BLaER1 treated with 17β-estradiol and CSF1 and Interleukin-3, amounts not matched to agents 10 nM and 100 nM (cell line): ENCODE data around the gene SMAD9.
A peak's percentile ranks its signal among the peaks of the same experiment; 100 is the strongest.

ENCODE experiments used
- H3K27ac ChIP-seq, 11 experiments: shearing (Covaris generic); formaldehyde crosslinking; 2 replicates each; pipeline ENCODE4 v1.8.1; 2022
- H3K27me3 ChIP-seq, 11 experiments: shearing (Covaris generic); formaldehyde crosslinking; 2 replicates each; pipeline ENCODE4 v1.8.1; 2022
- H3K36me3 ChIP-seq, 11 experiments: shearing (Covaris generic); formaldehyde crosslinking; 2 replicates each; pipeline ENCODE4 v1.8.1; 2022
- H3K4me1 ChIP-seq, 10 experiments: shearing (Covaris generic); formaldehyde crosslinking; 2 replicates each; pipeline ENCODE4 v1.8.1; 2022
- H3K4me2 ChIP-seq, 11 experiments: shearing (Covaris generic); formaldehyde crosslinking; 2 replicates each; pipeline ENCODE4 v1.8.1; 2022
- H3K4me3 ChIP-seq, 10 experiments: shearing (Covaris generic); formaldehyde crosslinking; 2 replicates each; pipeline ENCODE4 v1.8.1; 2022
- H3K9ac ChIP-seq, 11 experiments: shearing (Covaris generic); formaldehyde crosslinking; 2 replicates each; pipeline ENCODE4 v1.8.1; 2022
- H3K9me3 ChIP-seq, 11 experiments: shearing (Covaris generic); formaldehyde crosslinking; replicated peaks in 1 of 11; 2 replicates each; pipeline ENCODE4 v1.8.1; 2022
- H4K20me1 ChIP-seq, 11 experiments: shearing (Covaris generic); formaldehyde crosslinking; 2 replicates each; pipeline ENCODE4 v1.8.1; 2022
- Cebpa-rat ChIP-seq, 11 experiments: shearing (Covaris generic); IDR thresholded peaks; 2 replicates each; pipeline ENCODE4 v1.8.1; 2022

The SMAD9 gene

GRCh38 chr13:36862722-36863121 is 57.3 kb downstream of the SMAD9 start:
- Histone ChIP-seq H4K20me1 (no peaks in the 10 kb centered on the region), H3K36me3 (peaks cover 0 to 9% (median 0%) of the 10 kb centered on the region in 11 experiments; a peak in 3 of 22 replicates), H3K27me3 (no peaks in the 10 kb centered on the region), H3K9me3 (no peaks in the 10 kb centered on the region), H3K4me2 (peak overlapping the region in 3 of 11 experiments; percentile 3 to 18 (median 4); a peak in 1 of 22 replicates), H3K4me3 (no peak overlapping the region), H3K27ac (no peak overlapping the region), H3K9ac (no peak overlapping the region), H3K4me1 (peaks cover 0 to 8% (median 0%) of the 10 kb centered on the region in 10 experiments; a peak in 1 of 20 replicates)
- TF ChIP-seq Cebpa-rat (IDR thresholded peaks at IDR 0.05): no peak

GRCh38 chr13:36862002-36862685 is 57.9 kb downstream of the SMAD9 start:
- Histone ChIP-seq H3K36me3 (peaks cover 0 to 9% (median 0%) of the 10 kb centered on the region in 11 experiments; a peak in 3 of 22 replicates), H3K9ac (no peak overlapping the region), H3K4me3 (no peak overlapping the region), H3K9me3 (no peaks in the 10 kb centered on the region), H3K27ac (no peak overlapping the region), H3K4me1 (peaks cover 0 to 8% (median 0%) of the 10 kb centered on the region in 10 experiments; a peak in 2 of 20 replicates), H4K20me1 (no peaks in the 10 kb centered on the region), H3K27me3 (no peaks in the 10 kb centered on the region), H3K4me2 (peak overlapping the region in 3 of 11 experiments; percentile 3 to 18 (median 4); a peak in 3 of 22 replicates)
- no peak for TF ChIP-seq Cebpa-rat (IDR thresholded peaks at IDR 0.05)

GRCh38 chr13:36859259-36859658 is 60.8 kb downstream of the SMAD9 start:
- Histone ChIP-seq H3K4me1 (peaks cover 0 to 8% (median 0%) of the 10 kb centered on the region in 10 experiments; a peak in 2 of 20 replicates), H3K27ac (no peak overlapping the region), H3K4me2 (no peak overlapping the region), H3K4me3 (no peak overlapping the region), H3K27me3 (no peaks in the 10 kb centered on the region), H3K36me3 (peaks cover 0 to 2% (median 0%) of the 10 kb centered on the region in 11 experiments; a peak in 1 of 22 replicates), H3K9me3 (no peaks in the 10 kb centered on the region), H3K9ac (no peak overlapping the region), H4K20me1 (no peaks in the 10 kb centered on the region)
- TF ChIP-seq Cebpa-rat (IDR thresholded peaks at IDR 0.05): no peak

GRCh38 chr13:36858290-36858689 is 61.7 kb downstream of the SMAD9 start:
- no peak for TF ChIP-seq Cebpa-rat (IDR thresholded peaks at IDR 0.05)
- H3K9me3 ChIP-seq: no peaks in the 10 kb centered on the region
- H3K27me3 ChIP-seq: no peaks in the 10 kb centered on the region
- no peak overlapping the region for H3K9ac ChIP-seq
- H3K4me1 ChIP-seq: peaks cover 0 to 8% (median 0%) of the 10 kb centered on the region in 10 experiments; a peak in 2 of 20 replicates
- no peak overlapping the region for H3K27ac ChIP-seq
- no peak overlapping the region for H3K4me2 ChIP-seq
- no peaks in the 10 kb centered on the region for H4K20me1 ChIP-seq
- H3K4me3 ChIP-seq: no peak overlapping the region
- no peaks in the 10 kb centered on the region for H3K36me3 ChIP-seq

GRCh38 chr13:36857253-36857652 is 62.8 kb downstream of the SMAD9 start:
- Histone ChIP-seq H3K36me3 (0 out of 22 replicates have a peak, but pooled peaks cover 0 to 4% (median 0%) of the 10 kb centered on the region in 11 experiments), H3K27me3 (no peaks in the 10 kb centered on the region), H4K20me1 (no peaks in the 10 kb centered on the region), H3K27ac (no peak overlapping the region), H3K4me2 (no peak overlapping the region), H3K9ac (no peak overlapping the region), H3K4me3 (no peak overlapping the region), H3K4me1 (peaks cover 0 to 7% (median 0%) of the 10 kb centered on the region in 10 experiments; a peak in 2 of 20 replicates), H3K9me3 (no peaks in the 10 kb centered on the region)
- no peak for TF ChIP-seq Cebpa-rat (IDR thresholded peaks at IDR 0.05)

GRCh38 chr13:36850790-36851438 is 69.1 kb downstream of the SMAD9 start:
- Histone ChIP-seq H3K27ac (peak overlapping the region in 1 of 11 experiments; percentile 26; a peak in 1 of 22 replicates), H3K9ac (no peak overlapping the region), H3K4me1 (0 out of 20 replicates have a peak, but pooled peaks cover 0 to 8% (median 0%) of the 10 kb centered on the region in 10 experiments), H3K4me2 (no peak overlapping the region), H4K20me1 (no peaks in the 10 kb centered on the region), H3K9me3 (no peaks in the 10 kb centered on the region), H3K36me3 (0 out of 22 replicates have a peak, but pooled peaks cover 0 to 4% (median 0%) of the 10 kb centered on the region in 11 experiments), H3K27me3 (no peaks in the 10 kb centered on the region), H3K4me3 (no peak overlapping the region)
- TF ChIP-seq Cebpa-rat (IDR thresholded peaks at IDR 0.05): no peak

- H4K20me1 ChIP-seq: no peaks in the 10 kb centered on the region
- H3K9ac ChIP-seq: no peak overlapping the region
- H3K4me2 ChIP-seq: no peak overlapping the region
- no peaks in the 10 kb centered on the region for H3K27me3 ChIP-seq
- H3K27ac ChIP-seq: no peak overlapping the region
- TF ChIP-seq Cebpa-rat (IDR thresholded peaks at IDR 0.05): no peak
- H3K36me3 ChIP-seq: peaks cover 0 to 6% (median 3%) of the 10 kb centered on the region in 11 experiments; a peak in 4 of 22 replicates
- H3K9me3 ChIP-seq: no peaks in the 10 kb centered on the region
- H3K4me3 ChIP-seq: no peak overlapping the region
- 0 out of 20 replicates have a peak, but pooled peaks cover 0 to 8% (median 0%) of the 10 kb centered on the region in 10 experiments for H3K4me1 ChIP-seq
These were observed 71.6 kb downstream of the SMAD9 start for GRCh38 chr13:36848199-36848982.

- no peak overlapping the region for H3K9ac ChIP-seq
- no peak for TF ChIP-seq Cebpa-rat (IDR thresholded peaks at IDR 0.05)
- no peak overlapping the region for H3K4me3 ChIP-seq
- no peaks in the 10 kb centered on the region for H3K27me3 ChIP-seq
- no peak overlapping the region; a peak in 1 of 22 replicates for H3K4me2 ChIP-seq
- no peaks in the 10 kb centered on the region for H3K9me3 ChIP-seq
- no peaks in the 10 kb centered on the region for H4K20me1 ChIP-seq
- no peak overlapping the region for H3K27ac ChIP-seq
- H3K36me3 ChIP-seq: peaks cover 0 to 8% (median 0%) of the 10 kb centered on the region in 11 experiments; a peak in 4 of 22 replicates
- 0 out of 20 replicates have a peak, but pooled peaks cover 0 to 6% (median 0%) of the 10 kb centered on the region in 10 experiments for H3K4me1 ChIP-seq
These were observed 72.4 kb downstream of the SMAD9 start for GRCh38 chr13:36847606-36848005.
